Osteoblast (primary cell): ENCODE measurements around the gene TTC9C. TPM values are rescaled to one million over a fixed set of nuclear protein-coding genes. Genes with fewer than 3 reads are reported as not detected.

Experiments used
- DNase-seq: peaks from one replicate; pipeline ENCODE4 v3.0.0; 2011; ENCODE audit warnings: low spot score, mixed read lengths; ENCODE audit not compliant: insufficient read length; ENCODE audit errors: missing footprints
- H2AFZ ChIP-seq: 2 replicates; pipeline ENCODE4 v1.6.0; 2011; ENCODE audit warnings: mild to moderate bottlenecking, low read length
- H3K27ac ChIP-seq: 2 replicates; pipeline ENCODE4 v1.5.1; 2011; ENCODE audit warnings: mild to moderate bottlenecking, low read depth, low read length, moderate library complexity
- H3K27me3 ChIP-seq: 2 replicates; pipeline ENCODE4 v1.6.0; 2012; ENCODE audit warnings: mild to moderate bottlenecking, control low read depth, inconsistent platforms, low read length, moderate library complexity; ENCODE audit not compliant: insufficient read depth
- H3K36me3 ChIP-seq: 2 replicates; pipeline ENCODE4 v1.5.1; 2011; ENCODE audit warnings: mild to moderate bottlenecking, low read length, control low read depth, moderate library complexity; ENCODE audit not compliant: insufficient read depth
- H3K4me1 ChIP-seq: 2 replicates; pipeline ENCODE4 v1.5.1; 2011; ENCODE audit warnings: mild to moderate bottlenecking, low read length, control low read depth, moderate library complexity; ENCODE audit not compliant: insufficient read depth
- H3K4me2 ChIP-seq: 2 replicates; pipeline ENCODE4 v1.6.0; 2011; ENCODE audit warnings: mild to moderate bottlenecking, low read length; ENCODE audit not compliant: insufficient read depth
- H3K4me3 ChIP-seq: fragments of 200-600 bp; sonication (generic); 3 replicates; pipeline ENCODE4 v1.5.1; 2012; ENCODE audit warnings: mild to moderate bottlenecking, low read length, inconsistent platforms; ENCODE audit not compliant: insufficient read depth
- H3K79me2 ChIP-seq: 2 replicates; pipeline ENCODE4 v1.6.0; 2012; ENCODE audit warnings: mild to moderate bottlenecking, low read length, control low read depth, inconsistent platforms; ENCODE audit not compliant: insufficient read depth
- H3K9me3 ChIP-seq: 2 replicates; pipeline ENCODE4 v1.5.1; 2011; ENCODE audit warnings: low read depth, low read length, control low read depth
- H4K20me1 ChIP-seq: 2 replicates; pipeline ENCODE4 v1.6.0; 2012; ENCODE audit warnings: mild to moderate bottlenecking, low read length, control low read depth; ENCODE audit not compliant: insufficient read depth
- CTCF ChIP-seq: IDR thresholded peaks from 2 replicates; pipeline ENCODE4 v1.5.1; 2011; ENCODE audit warnings: mild to moderate bottlenecking, low read depth, low read length, moderate library complexity; ENCODE audit errors: extremely low read depth
- total RNA-seq: library from RNA; depleted of rRNA; stranded (reverse); fragments of >200 nt; gene quantifications from 2 replicates; pipeline ENCODE4 v1.2.3, GENCODE V29; 2012

TTC9C gene
- total RNA-seq, 1 donor: 34.0 TPM

- Histone ChIP-seq H3K4me2 (peak overlapping the region; percentile 88), H3K79me2 (peaks cover 22% of the 10 kb centered on the region), H2AFZ (peak overlapping the region; percentile 98), H3K4me1 (peaks cover 3% of the 10 kb centered on the region), H3K9me3 (no peaks in the 10 kb centered on the region), H3K27ac (peak overlapping the region; percentile 90), H3K4me3 (peak overlapping the region; percentile 89), H4K20me1 (no peaks in the 10 kb centered on the region), H3K36me3 (peaks cover 8% of the 10 kb centered on the region), H3K27me3 (no peaks in the 10 kb centered on the region)
- no peak for TF ChIP-seq CTCF
- no peak for DNase-seq
These were observed 24.9 kb downstream of the TTC9C start for GRCh38 chr11:62752994-62753735.

- Histone ChIP-seq H3K4me2 (peak within 1 kb of the TSS; percentile 88), H3K36me3 (peaks cover 8% of the 10 kb centered on the region), H2AFZ (peak within 1 kb of the TSS; percentile 98), H3K4me1 (peaks cover 3% of the 10 kb centered on the region), H4K20me1 (no peaks in the 10 kb centered on the region), H3K79me2 (peaks cover 22% of the 10 kb centered on the region), H3K27ac (peak within 1 kb of the TSS; percentile 90), H3K4me3 (peak within 1 kb of the TSS; percentile 89), H3K27me3 (no peaks in the 10 kb centered on the region), H3K9me3 (no peaks in the 10 kb centered on the region)
- TF ChIP-seq CTCF: no peak
- DNase-seq: peak; percentile 98
These were observed 25.7 kb downstream of the TTC9C start, which contains the start of gene ZBTB3 for GRCh38 chr11:62753736-62754603. Gene ZBTB3 (minus strand): TSS chr11:62754160. CDS start chr11:62753664, 496 bp downstream.

- H3K36me3 ChIP-seq: peaks cover 8% of the 10 kb centered on the region
- H4K20me1 ChIP-seq: no peaks in the 10 kb centered on the region
- no peak overlapping the region for H2AFZ ChIP-seq
- H3K27ac ChIP-seq: no peak overlapping the region
- H3K4me2 ChIP-seq: no peak overlapping the region
- no peak for TF ChIP-seq CTCF
- no peaks in the 10 kb centered on the region for H3K9me3 ChIP-seq
- no peak for DNase-seq
- H3K79me2 ChIP-seq: peaks cover 22% of the 10 kb centered on the region
- H3K4me1 ChIP-seq: peaks cover 3% of the 10 kb centered on the region
- no peak overlapping the region for H3K4me3 ChIP-seq
- H3K27me3 ChIP-seq: no peaks in the 10 kb centered on the region
These were observed 26.9 kb downstream of the TTC9C start for GRCh38 chr11:62755086-62755615.
